ENCODE results near the gene RORB.

Gene RORB

GRCh38 chr9:74496819-74497747 lies at the start of gene RORB:
Gene RORB, plus strand, starts transcription at chr9:74497335. Its CDS starts 642 bp downstream, at chr9:74497977.
- DNase-seq = peak; percentile 33 to 76 (median 53)

GRCh38 chr9:74447451-74448193 lies 49.5 kb upstream of the RORB start:
- DNase-seq = no peak

GRCh38 chr9:74449060-74449459 lies 48.1 kb upstream of the RORB start:
- no peak for DNase-seq

- DNase-seq = no peak
Observed at GRCh38 chr9:74458832-74459231, 38.3 kb upstream of the RORB start.

- peak in 1 of 3 donors; percentile 20 for DNase-seq
Observed at GRCh38 chr9:74463825-74464224, 33.3 kb upstream of the RORB start.

- DNase-seq = no peak
Observed at GRCh38 chr9:74478606-74479005, 18.5 kb upstream of the RORB start.

- DNase-seq = no peak
Observed at GRCh38 chr9:74479711-74480110, 17.4 kb upstream of the RORB start.

- no peak for DNase-seq
Observed at GRCh38 chr9:74487395-74487794, 9.7 kb upstream of the RORB start.

- no peak for DNase-seq
Observed at GRCh38 chr9:74493512-74493911, 3.6 kb upstream of the RORB start.

- DNase-seq = no peak
Observed at GRCh38 chr9:74494490-74494889, 2.6 kb upstream of the RORB start.

- no peak for DNase-seq
Observed at GRCh38 chr9:74496406-74496805, 729 bp upstream of the RORB start.

- DNase-seq = peak in 2 of 3 donors; percentile 28
Observed at GRCh38 chr9:74497748-74498620, 849 bp downstream of the RORB start.

GRCh38 chr9:74498621-74499095 lies 1.5 kb downstream of the RORB start:
- DNase-seq = no peak

GRCh38 chr9:74499111-74499601 lies 2.0 kb downstream of the RORB start:
- DNase-seq = peak in 1 of 3 donors; percentile 4

GRCh38 chr9:74499770-74500583 lies 2.8 kb downstream of the RORB start:
- peak in 2 of 3 donors; percentile 0 to 4 for DNase-seq

GRCh38 chr9:74500584-74500924 lies 3.4 kb downstream of the RORB start:
- no peak for DNase-seq

GRCh38 chr9:74501570-74501969 lies 4.4 kb downstream of the RORB start:
- no peak for DNase-seq

- no peak for DNase-seq
Observed at GRCh38 chr9:74503219-74503618, 6.1 kb downstream of the RORB start.

GRCh38 chr9:74503666-74504065 lies 6.5 kb downstream of the RORB start:
- DNase-seq = no peak

- DNase-seq = no peak
Observed at GRCh38 chr9:74511333-74511732, 14.2 kb downstream of the RORB start.

- no peak for DNase-seq
Observed at GRCh38 chr9:74512416-74512815, 15.3 kb downstream of the RORB start.

- DNase-seq = no peak
Observed at GRCh38 chr9:74513221-74513620, 16.1 kb downstream of the RORB start.

All from suppressor macrophage treated with lipopolysaccharide for 1 hour (primary cell).